ENCODE results near the gene PMEPA1. TPM values are rescaled to one million over a fixed set of nuclear protein-coding genes. Genes with fewer than 3 reads are reported as not detected.

Gene PMEPA1
- total and polyA plus RNA-seq, 10 of the 15 experiments (the other 5 are each of a cell fraction or from before 2014, with no cell fraction given): 0.02 to 0.10 (median 0.04) TPM; not detected in 3

DNA sequence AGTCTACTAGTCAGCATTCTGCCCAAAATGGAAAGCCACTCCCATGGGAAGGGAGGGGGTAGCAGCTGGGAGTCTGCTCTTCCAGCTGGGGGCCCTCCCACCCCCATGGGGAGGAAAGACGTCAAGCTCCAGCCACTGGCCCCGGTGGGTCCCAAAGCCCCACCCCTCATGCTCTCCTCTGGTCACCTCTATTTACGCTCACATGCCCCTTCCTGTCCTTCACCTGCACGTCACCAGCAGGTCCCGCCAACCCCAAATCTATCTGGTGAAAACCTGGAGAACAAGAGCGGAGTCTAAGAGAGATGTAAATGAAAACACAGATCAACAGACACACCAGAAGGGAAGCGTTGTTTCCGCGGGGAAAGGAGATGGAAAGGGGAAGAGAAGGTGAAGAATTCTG lies 59.5 kb downstream of the PMEPA1 start (continued):
- TF ChIP-seq RAD21 (IDR thresholded peaks at IDR 0.05; ENCODE audit: insufficient read depth, low read depth, low read length) (no peak), SMAD1 (IDR thresholded peaks at IDR 0.05; ENCODE audit: low read depth, partially characterized antibody) (no peak), ZSCAN29 (IDR thresholded peaks at IDR 0.05) (no peak), NRF1 (conservative IDR thresholded peaks at IDR 0.05; ENCODE audit: low read depth, low read length) (no peak), STAT3 (IDR thresholded peaks at IDR 0.05; ENCODE audit: low read depth, low read length) (no peak), STAT1 (conservative IDR thresholded peaks at IDR 0.05) (no peak)
- TF ChIP-seq, protein P1, sequence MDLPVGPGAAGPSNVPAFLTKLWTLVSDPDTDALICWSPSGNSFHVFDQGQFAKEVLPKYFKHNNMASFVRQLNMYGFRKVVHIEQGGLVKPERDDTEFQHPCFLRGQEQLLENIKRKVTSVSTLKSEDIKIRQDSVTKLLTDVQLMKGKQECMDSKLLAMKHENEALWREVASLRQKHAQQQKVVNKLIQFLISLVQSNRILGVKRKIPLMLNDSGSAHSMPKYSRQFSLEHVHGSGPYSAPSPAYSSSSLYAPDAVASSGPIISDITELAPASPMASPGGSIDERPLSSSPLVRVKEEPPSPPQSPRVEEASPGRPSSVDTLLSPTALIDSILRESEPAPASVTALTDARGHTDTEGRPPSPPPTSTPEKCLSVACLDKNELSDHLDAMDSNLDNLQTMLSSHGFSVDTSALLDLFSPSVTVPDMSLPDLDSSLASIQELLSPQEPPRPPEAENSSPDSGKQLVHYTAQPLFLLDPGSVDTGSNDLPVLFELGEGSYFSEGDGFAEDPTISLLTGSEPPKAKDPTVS (IDR thresholded peaks at IDR 0.05; ENCODE audit: low read depth, low read length): no peak

DNA sequence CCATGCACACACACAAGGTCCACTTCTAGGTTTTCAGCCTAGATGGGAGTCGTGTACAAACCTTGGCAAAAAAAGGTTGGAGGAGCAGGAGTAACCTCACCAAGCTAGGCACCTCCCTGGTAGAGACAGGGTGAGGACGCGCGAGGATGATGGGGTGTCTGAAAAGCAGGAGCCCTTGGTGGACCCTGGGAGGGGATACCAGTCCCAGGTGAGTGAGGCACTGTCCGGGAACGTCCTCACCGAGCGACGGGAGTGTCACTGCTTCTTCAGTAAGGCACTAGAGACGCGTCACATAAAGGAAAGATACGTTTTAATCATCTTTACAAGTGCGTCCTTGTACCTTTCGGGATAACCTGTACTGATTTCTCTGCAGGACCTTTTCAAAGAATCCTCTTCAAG lies 60.2 kb downstream of the PMEPA1 start:
- H3K27me3 ChIP-seq (replicated peaks in 1 of 2; ENCODE audit: control insufficient read depth in 2 of 2, insufficient read depth in 2 of 2, low read length in 1 of 2): no peaks in the 10 kb centered on the region
- in situ Hi-C loops (cut with MboI) (no loop called here), intact Hi-C loops (cut with micrococcal nuclease; ENCODE audit: unreplicated experiment) (no loop called here)
- H3K27ac ChIP-seq (ENCODE audit: control insufficient read depth, insufficient read depth): no peak overlapping the region
- H3K4me3 ChIP-seq: no peak overlapping the region
- ATAC-seq: no peak
- BruUV-seq (replicated peaks): no TSS peak
- CTCF ChIA-PET: interaction anchor here (1.1 kb wide), 1 partner anchor 53 kb away, joined by 3 read pairs; no protein-coding TSS in a partner anchor
- POLR2A ChIA-PET: no interaction called here
- H3K4me2 ChIP-seq (ENCODE audit: control insufficient read depth, insufficient read depth): no peak overlapping the region
- H3K9me3 ChIP-seq (replicated peaks; ENCODE audit: control insufficient read depth, insufficient read depth, low read length): peaks cover 2% of the 10 kb centered on the region; the same call in 1 of the 3 replicates
- H3K9ac ChIP-seq (ENCODE audit: control insufficient read depth, insufficient read depth, low read length): no peak overlapping the region
- H2AFZ ChIP-seq (ENCODE audit: control insufficient read depth, low read depth, low read length): no peak overlapping the region
- no peak for DNase-seq (ENCODE audit: low read depth, low spot score)
- FAIRE-seq: no peak
- H3K36me3 ChIP-seq (ENCODE audit: control insufficient read depth in 2 of 2, insufficient read depth in 2 of 2, low read length in 1 of 2): no peaks in the 10 kb centered on the region
- SMC1A ChIA-PET (ENCODE audit: uncharacterized antibody, unreplicated experiment): no interaction called here
- no peaks in the 10 kb centered on the region; the same call in 1 of the 2 replicates for H4K20me1 ChIP-seq (ENCODE audit: control insufficient read depth, insufficient read depth)
- RAD21 ChIA-PET (ENCODE audit: unreplicated experiment): no interaction called here
- 61% methylated on average over 14 of the region's 14 CpGs for WGBS (ENCODE audit: insufficient coverage, insufficient replicate concordance, low lambda C conversion rate, missing lambda C conversion rate)
- H3K79me2 ChIP-seq (ENCODE audit: control insufficient read depth, insufficient read depth, low read length): no peaks in the 10 kb centered on the region
- no peaks in the 10 kb centered on the region for H3K4me1 ChIP-seq (ENCODE audit: control insufficient read depth, insufficient read depth, low read length)
- TF ChIP-seq, protein P2, sequence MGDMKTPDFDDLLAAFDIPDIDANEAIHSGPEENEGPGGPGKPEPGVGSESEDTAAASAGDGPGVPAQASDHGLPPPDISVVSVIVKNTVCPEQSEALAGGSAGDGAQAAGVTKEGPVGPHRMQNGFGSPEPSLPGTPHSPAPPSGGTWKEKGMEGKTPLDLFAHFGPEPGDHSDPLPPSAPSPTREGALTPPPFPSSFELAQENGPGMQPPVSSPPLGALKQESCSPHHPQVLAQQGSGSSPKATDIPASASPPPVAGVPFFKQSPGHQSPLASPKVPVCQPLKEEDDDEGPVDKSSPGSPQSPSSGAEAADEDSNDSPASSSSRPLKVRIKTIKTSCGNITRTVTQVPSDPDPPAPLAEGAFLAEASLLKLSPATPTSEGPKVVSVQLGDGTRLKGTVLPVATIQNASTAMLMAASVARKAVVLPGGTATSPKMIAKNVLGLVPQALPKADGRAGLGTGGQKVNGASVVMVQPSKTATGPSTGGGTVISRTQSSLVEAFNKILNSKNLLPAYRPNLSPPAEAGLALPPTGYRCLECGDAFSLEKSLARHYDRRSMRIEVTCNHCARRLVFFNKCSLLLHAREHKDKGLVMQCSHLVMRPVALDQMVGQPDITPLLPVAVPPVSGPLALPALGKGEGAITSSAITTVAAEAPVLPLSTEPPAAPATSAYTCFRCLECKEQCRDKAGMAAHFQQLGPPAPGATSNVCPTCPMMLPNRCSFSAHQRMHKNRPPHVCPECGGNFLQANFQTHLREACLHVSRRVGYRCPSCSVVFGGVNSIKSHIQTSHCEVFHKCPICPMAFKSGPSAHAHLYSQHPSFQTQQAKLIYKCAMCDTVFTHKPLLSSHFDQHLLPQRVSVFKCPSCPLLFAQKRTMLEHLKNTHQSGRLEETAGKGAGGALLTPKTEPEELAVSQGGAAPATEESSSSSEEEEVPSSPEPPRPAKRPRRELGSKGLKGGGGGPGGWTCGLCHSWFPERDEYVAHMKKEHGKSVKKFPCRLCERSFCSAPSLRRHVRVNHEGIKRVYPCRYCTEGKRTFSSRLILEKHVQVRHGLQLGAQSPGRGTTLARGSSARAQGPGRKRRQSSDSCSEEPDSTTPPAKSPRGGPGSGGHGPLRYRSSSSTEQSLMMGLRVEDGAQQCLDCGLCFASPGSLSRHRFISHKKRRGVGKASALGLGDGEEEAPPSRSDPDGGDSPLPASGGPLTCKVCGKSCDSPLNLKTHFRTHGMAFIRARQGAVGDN (IDR thresholded peaks at IDR 0.05): no peak
- TF ChIP-seq SIX5 (IDR thresholded peaks at IDR 0.05; ENCODE audit: low read depth, low read length, severe bottlenecking) (no peak), SIN3A (IDR thresholded peaks at IDR 0.05; ENCODE audit: low read depth, low read length) (no peak), KLF5 (IDR thresholded peaks at IDR 0.05; ENCODE audit: partially characterized antibody) (no peak), POLR2AphosphoS5 (IDR thresholded peaks at IDR 0.05; ENCODE audit: low read length) (no peak), SRF (IDR thresholded peaks at IDR 0.05; ENCODE audit: low read depth in 2 of 2, low read length in 2 of 2) (no peak)
- TF ChIP-seq, protein P3, sequence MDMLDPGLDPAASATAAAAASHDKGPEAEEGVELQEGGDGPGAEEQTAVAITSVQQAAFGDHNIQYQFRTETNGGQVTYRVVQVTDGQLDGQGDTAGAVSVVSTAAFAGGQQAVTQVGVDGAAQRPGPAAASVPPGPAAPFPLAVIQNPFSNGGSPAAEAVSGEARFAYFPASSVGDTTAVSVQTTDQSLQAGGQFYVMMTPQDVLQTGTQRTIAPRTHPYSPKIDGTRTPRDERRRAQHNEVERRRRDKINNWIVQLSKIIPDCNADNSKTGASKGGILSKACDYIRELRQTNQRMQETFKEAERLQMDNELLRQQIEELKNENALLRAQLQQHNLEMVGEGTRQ (IDR thresholded peaks at IDR 0.05; ENCODE audit: borderline replicate concordance, low read depth, low read length): no peak
- TF ChIP-seq, protein P4, sequence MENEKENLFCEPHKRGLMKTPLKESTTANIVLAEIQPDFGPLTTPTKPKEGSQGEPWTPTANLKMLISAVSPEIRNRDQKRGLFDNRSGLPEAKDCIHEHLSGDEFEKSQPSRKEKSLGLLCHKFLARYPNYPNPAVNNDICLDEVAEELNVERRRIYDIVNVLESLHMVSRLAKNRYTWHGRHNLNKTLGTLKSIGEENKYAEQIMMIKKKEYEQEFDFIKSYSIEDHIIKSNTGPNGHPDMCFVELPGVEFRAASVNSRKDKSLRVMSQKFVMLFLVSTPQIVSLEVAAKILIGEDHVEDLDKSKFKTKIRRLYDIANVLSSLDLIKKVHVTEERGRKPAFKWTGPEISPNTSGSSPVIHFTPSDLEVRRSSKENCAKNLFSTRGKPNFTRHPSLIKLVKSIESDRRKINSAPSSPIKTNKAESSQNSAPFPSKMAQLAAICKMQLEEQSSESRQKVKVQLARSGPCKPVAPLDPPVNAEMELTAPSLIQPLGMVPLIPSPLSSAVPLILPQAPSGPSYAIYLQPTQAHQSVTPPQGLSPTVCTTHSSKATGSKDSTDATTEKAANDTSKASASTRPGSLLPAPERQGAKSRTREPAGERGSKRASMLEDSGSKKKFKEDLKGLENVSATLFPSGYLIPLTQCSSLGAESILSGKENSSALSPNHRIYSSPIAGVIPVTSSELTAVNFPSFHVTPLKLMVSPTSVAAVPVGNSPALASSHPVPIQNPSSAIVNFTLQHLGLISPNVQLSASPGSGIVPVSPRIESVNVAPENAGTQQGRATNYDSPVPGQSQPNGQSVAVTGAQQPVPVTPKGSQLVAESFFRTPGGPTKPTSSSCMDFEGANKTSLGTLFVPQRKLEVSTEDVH (IDR thresholded peaks at IDR 0.05; ENCODE audit: low read depth, partially characterized antibody): no peak
